ENCODE results near the gene RTN1. TPM values are rescaled to one million over a fixed set of nuclear protein-coding genes. Genes with fewer than 3 reads are reported as not detected.

RTN1 gene
- polyA plus RNA-seq, 1 of the 3 experiments (the other 2 are of a cell fraction), result 1.6 TPM

GRCh38 chr14:59811073-59811472, 59.5 kb downstream of the RTN1 start:
- ChIA-PET CTCF (no interaction called here), POLR2A (no interaction called here)
- Histone ChIP-seq H4K20me1 (ENCODE audit: insufficient read depth) (no peaks in the 10 kb centered on the region), H3K9me3 (no peaks in the 10 kb centered on the region), H3K36me3 (replicated peaks in 1 of 2; ENCODE audit: control insufficient read depth in 1 of 2, insufficient read depth in 2 of 2, low read length in 1 of 2) (no peaks in the 10 kb centered on the region), H3K9me2 (no peaks in the 10 kb centered on the region), H3K4me3 (ENCODE audit: low read depth in 2 of 2, low read length in 1 of 2) (no peak overlapping the region), H3K9ac (no peak overlapping the region), H3K4me2 (no peak overlapping the region), H3K4me1 (ENCODE audit: control insufficient read depth in 1 of 2, insufficient read depth in 2 of 2, low read depth in 1 of 2, low read length in 1 of 2) (no peaks in the 10 kb centered on the region), H3F3A (replicated peaks; ENCODE audit: insufficient read depth) (no peaks in the 10 kb centered on the region), H3K27me3 (ENCODE audit: insufficient read depth) (no peaks in the 10 kb centered on the region), H3K79me2 (ENCODE audit: insufficient read depth) (no peaks in the 10 kb centered on the region), H2AFZ (ENCODE audit: low read depth) (no peak overlapping the region), H3K27ac (ENCODE audit: low read depth in 2 of 2, low read length in 1 of 2) (no peak overlapping the region)
- DNase-seq, result no peak
- no peak for TF ChIP-seq MAX (IDR thresholded peaks at IDR 0.05; ENCODE audit: low read depth)
- TF ChIP-seq NFIC (IDR thresholded peaks at IDR 0.05; ENCODE audit: borderline replicate concordance), result no peak
- no peak for TF ChIP-seq TEAD4 (IDR thresholded peaks at IDR 0.05; ENCODE audit: borderline replicate concordance, insufficient read depth)
- TF ChIP-seq, protein P1, sequence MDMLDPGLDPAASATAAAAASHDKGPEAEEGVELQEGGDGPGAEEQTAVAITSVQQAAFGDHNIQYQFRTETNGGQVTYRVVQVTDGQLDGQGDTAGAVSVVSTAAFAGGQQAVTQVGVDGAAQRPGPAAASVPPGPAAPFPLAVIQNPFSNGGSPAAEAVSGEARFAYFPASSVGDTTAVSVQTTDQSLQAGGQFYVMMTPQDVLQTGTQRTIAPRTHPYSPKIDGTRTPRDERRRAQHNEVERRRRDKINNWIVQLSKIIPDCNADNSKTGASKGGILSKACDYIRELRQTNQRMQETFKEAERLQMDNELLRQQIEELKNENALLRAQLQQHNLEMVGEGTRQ (IDR thresholded peaks at IDR 0.05; ENCODE audit: borderline replicate concordance, low read depth, low read length), result no peak
- TF ChIP-seq ELF1 (IDR thresholded peaks at IDR 0.05), result no peak
- no peak for TF ChIP-seq RCOR1 (IDR thresholded peaks at IDR 0.05; ENCODE audit: low read length)
- TF ChIP-seq FOSL2 (IDR thresholded peaks at IDR 0.05; ENCODE audit: borderline replicate concordance, low read depth), result no peak
- no peak for TF ChIP-seq CTCF (IDR thresholded peaks at IDR 0.05)
- TF ChIP-seq, protein P2, sequence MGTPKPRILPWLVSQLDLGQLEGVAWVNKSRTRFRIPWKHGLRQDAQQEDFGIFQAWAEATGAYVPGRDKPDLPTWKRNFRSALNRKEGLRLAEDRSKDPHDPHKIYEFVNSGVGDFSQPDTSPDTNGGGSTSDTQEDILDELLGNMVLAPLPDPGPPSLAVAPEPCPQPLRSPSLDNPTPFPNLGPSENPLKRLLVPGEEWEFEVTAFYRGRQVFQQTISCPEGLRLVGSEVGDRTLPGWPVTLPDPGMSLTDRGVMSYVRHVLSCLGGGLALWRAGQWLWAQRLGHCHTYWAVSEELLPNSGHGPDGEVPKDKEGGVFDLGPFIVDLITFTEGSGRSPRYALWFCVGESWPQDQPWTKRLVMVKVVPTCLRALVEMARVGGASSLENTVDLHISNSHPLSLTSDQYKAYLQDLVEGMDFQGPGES (IDR thresholded peaks at IDR 0.05; ENCODE audit: low read depth, low read length), result no peak
- TF ChIP-seq FOXJ3 (CRISPR knock-in tag; IDR thresholded peaks at IDR 0.05), result no peak
- TF ChIP-seq RAD21 (IDR thresholded peaks at IDR 0.05; ENCODE audit: low read length), result no peak
- TF ChIP-seq GATA2 (CRISPR knock-in tag; IDR thresholded peaks at IDR 0.05), result no peak
- no peak for TF ChIP-seq TCF12 (IDR thresholded peaks at IDR 0.05)
- TF ChIP-seq FOXM1 (IDR thresholded peaks at IDR 0.05; ENCODE audit: low read depth), result no peak
- no peak for TF ChIP-seq ZBTB33 (IDR thresholded peaks at IDR 0.05; ENCODE audit: borderline replicate concordance, low read depth)
- TF ChIP-seq EP300 (IDR thresholded peaks at IDR 0.05; ENCODE audit: borderline replicate concordance in 1 of 2, low read depth in 1 of 2, low read length in 1 of 2), result no peak
- no peak for TF ChIP-seq CHD2 (IDR thresholded peaks at IDR 0.05; ENCODE audit: low read length, partially characterized antibody)
- TF ChIP-seq TAF1 (IDR thresholded peaks at IDR 0.05; ENCODE audit: borderline replicate concordance, low read depth, low read length), result no peak
- TF ChIP-seq JUND (IDR thresholded peaks at IDR 0.05), result no peak
